ENCODE data around the gene SYNPO.

GRCh38 chr5:150661086-150661485, 20.6 kb downstream of the SYNPO start, which contains the start of gene MYOZ3:
- TF ChIP-seq, protein P1, sequence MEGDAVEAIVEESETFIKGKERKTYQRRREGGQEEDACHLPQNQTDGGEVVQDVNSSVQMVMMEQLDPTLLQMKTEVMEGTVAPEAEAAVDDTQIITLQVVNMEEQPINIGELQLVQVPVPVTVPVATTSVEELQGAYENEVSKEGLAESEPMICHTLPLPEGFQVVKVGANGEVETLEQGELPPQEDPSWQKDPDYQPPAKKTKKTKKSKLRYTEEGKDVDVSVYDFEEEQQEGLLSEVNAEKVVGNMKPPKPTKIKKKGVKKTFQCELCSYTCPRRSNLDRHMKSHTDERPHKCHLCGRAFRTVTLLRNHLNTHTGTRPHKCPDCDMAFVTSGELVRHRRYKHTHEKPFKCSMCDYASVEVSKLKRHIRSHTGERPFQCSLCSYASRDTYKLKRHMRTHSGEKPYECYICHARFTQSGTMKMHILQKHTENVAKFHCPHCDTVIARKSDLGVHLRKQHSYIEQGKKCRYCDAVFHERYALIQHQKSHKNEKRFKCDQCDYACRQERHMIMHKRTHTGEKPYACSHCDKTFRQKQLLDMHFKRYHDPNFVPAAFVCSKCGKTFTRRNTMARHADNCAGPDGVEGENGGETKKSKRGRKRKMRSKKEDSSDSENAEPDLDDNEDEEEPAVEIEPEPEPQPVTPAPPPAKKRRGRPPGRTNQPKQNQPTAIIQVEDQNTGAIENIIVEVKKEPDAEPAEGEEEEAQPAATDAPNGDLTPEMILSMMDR (IDR thresholded peaks at IDR 0.05) = no peak
- no peak for TF ChIP-seq POLR2A (IDR thresholded peaks at IDR 0.05; ENCODE audit: low read depth)
- TF ChIP-seq POLR2AphosphoS5 (IDR thresholded peaks at IDR 0.05) = no peak
- TF ChIP-seq EP300 (IDR thresholded peaks at IDR 0.05) = no peak
